ENCODE results near the gene GPAT3.
"Not testable (repeated sequence)": the region's sequence is repeated elsewhere in the genome, so short reads cannot be mapped to it uniquely, and the experiment has no call there.

Gene GPAT3

DNA sequence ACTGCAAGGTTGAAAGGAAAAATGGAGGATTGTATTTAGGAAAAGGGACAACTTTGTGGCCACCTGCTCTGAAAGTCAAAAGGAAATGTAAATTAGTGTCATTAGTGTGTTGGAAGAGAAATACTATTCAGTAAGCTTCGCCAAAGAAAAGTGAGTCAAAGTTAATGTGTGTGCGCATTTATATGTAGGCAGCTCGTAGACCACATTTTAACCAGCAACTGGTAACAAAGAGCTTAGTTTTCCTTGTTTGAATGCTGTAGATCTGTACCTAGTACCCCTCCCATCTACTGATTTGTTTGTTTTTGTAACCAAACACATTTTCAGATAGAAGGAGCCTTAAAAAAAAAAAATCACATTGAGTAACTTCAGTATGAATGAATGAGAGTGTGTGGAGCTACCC lies 69.3 kb downstream of the GPAT3 start:
- no peak for DNase-seq

DNA sequence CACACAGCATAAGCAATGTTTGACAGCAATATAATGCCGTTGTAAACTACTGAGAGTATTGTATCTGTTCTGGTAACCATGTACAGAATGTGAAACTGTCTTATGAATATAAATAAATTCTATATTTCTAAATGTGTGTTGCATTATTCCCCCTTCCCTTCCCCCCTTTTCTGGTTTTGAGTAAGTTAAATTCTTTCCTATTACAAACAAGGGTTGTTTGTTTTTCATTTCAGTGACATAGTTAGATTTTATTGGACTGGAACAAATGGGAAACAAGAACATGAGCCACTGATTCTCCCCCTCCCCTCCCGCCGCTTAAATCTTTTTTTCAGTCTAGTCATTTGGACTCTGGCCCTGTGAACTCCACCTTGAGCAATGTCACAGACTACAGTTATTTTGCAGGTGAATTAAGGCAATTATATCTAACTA lies 69.8 kb downstream of the GPAT3 start:
- DNase-seq: no peak

DNA sequence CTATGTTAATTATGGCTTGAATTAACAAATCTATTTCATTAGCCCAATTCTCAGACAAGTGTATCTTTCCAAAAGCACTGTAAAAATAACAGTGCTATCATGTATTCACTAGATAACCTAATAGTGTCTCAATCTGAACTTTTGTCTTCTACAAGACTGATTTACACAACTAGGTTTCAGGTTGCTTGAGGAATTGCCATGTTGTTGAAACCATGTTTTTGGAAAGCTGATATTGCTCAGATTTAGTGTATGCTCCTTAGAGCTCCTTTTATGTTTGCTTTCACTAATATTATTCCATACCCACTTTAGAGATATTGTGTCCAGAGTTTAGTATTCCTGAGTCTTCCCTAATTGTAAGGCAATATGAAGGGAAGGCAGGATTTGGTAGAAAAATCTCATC lies 70.6 kb downstream of the GPAT3 start:
- DNase-seq: no peak

DNA sequence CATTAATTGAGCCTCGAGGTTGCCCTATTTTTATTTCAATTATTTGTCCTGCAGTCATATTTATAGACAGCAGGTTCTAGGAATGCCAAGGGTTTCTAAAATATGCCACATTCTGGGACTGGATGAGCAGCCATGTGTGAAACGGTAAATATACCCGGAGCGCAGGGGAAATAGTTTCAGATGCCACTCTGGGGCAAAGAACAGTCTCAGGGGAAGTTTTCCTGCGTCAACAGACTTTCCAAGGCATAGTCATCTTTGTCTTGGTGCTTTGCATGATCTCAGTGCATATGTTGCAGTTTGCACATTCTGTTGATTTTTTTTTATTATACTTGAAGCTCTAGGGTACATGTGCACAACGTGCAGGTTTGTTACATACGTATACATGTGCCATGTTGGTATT lies 71.0 kb downstream of the GPAT3 start:
- no peak for DNase-seq

DNA sequence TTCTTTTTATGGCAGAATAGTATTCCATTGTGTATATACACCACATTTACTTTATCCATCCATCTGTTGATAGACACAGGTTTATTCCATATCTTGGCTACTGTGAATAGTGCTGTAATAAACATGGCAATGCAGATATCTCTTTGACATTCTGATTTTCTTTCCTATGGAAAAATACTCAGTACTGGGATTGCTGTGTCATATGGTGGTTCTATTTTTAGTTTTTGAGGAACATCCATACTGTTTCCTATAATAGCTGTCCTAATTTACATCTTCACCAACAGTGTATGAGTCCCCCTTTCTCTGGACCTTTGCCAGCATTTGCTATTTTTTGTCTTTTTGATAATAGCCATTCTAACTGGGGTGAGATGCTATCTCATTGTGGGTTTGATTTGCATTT lies 73.5 kb downstream of the GPAT3 start:
- no peak for DNase-seq

DNA sequence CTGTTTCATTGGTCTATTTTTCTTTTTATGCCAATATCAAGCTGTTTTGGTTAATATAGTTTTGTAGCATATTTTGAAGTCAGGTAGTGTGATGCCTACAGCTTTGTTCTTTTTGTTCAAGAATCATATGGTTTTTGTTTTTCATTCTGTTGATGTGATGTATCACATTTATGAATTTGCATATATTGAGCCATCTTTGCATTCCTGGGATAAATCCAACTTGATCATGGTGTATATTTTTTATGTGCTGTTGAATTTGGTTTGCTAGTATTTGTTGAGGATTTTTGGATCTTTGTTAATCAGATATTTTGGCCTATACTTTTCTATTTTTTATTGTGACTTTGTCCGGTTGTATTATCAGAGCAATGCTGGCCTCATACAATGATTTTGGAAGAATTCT lies 74.8 kb downstream of the GPAT3 start:
- no peak for DNase-seq

DNA sequence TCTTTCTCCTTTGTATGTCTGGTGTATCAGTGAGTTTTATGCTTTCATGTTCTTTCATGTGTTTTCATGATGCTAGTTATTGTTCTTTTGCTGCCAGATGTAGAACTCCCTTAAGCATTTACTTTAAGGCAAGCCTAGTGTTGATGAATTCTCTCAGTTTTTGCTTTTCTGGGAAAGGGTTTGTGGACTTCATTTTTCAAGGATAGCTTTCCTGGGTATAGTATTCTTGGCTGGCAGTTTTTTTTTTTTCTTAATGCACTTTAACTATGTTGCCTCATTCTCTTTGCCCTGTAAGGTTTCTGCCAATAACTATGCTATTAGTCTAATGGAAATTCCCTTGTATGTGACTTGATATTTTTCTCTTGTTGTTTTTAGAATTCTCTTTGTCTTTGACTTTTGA lies 77.1 kb downstream of the GPAT3 start:
- DNase-seq: no peak

DNA sequence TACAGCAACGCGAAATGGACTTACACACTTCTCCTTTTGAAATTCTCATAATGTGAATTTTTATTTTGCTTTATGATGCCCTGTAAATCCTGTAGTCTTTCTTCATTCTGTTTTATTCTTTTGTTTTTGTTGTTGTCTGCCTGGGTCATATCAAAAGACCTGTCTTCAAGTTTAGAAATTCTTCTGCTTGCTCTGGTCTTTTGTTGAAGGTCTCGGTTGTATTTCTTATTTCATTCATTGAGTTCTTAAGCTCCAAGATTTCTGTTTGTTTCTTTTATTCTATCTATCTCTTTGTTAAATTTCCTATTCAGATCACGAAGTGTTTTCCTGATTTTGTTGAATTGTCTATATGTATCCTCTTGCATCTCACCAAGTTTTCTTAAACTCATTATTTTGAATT lies 78.1 kb downstream of the GPAT3 start:
- no peak for DNase-seq

DNA sequence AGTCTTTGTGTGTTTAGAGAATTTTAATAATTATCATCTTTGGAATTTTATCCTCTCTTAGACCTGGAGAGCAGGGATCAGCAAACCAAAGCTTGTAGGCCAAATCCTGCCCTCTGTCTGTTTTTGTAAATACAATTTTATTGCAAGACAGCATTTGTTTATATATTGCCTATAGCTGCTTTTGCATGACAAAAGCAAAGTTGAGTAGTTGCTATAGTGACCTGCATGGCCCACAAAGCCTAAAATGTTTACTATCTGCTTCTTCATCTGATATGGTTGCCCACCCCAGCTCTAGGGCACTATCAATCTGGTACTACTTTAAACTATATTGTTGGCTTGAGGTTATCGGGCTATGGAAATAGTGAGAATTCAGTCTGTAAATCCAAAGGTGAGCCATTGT lies 80.3 kb downstream of the GPAT3 start:
- DNase-seq: no peak

DNA sequence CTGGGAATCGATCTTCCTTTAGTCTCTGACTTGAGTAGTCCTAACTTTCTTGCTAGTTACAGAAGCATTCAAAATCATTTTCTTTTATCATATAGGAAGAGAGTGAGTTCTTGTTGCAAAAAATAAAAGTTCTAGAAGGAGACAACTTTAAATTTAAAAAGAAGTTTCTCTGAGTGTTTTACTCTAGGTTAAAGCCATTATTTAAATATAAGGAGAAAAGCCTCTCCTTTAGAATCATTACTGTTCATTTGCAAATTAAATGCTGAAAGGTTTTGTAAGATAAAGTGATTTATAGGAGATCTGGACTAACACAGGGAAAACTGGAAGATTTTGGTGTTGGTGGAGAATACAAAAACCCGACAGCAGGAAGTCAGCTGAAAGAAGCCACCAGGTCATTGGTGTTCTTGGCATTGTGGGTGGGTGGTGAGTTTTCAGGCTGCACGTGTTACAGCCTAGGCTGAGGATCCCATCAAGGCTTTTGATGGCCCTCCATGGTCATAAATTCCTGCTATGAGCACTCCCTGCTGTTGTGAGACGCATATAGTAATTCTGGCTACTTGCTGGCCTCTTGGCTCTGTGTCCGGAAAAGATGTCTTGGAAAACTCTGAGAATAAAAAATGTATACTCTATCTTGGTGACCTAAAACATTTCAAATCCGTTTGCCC lies 81.6 kb downstream of the GPAT3 start:
- no peak for DNase-seq

DNA sequence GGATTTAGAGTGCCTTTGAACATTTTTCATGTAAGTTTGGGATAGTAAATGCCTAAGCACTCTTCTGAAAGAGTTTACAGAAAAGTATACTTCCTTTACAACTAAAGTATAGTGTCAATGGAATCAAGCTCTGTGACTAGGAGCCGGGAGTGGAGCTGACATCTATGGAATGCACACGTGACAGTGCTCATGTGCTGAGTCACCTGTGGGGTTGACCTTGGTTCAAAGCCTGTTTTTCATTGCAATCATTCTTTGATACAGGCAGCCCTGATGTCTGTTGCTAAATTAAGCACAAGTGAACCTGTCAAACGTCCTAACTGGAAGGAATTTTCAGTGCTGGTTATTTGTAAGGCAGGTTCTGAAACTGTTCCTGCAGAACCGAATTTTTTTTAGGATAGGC lies 82.5 kb downstream of the GPAT3 start:
- no peak for DNase-seq

DNA sequence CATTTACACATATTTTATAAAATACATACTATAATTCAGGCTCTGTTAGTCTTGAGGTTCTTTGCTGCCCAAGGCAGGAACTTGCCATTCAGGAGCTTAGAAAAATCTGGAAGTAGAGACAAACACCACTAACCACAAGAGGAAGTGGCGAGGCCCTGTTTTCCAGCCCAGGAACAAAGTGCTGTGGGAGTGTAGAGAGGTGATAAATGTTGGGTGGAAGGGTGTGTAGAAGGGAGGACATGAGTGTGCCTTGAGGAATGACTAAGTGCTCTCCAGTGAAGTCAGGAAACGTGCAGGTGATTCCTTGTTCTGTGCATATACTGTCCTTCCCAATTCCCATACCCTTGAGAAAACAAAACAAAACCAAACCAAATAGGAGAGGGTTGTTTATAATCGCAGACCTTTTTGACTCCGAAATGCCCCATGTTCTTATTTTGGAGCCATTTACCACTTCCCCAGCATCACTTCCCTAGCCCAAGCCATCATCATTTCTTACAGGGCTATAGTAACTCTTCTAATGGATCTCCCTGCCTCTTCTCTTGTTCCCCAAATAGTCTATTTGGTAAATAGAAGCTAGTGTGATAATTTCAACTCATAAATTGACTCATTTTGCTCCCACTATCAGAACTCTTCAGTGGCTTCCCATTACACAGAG lies 83.2 kb downstream of the GPAT3 start:
- DNase-seq: no peak

DNA sequence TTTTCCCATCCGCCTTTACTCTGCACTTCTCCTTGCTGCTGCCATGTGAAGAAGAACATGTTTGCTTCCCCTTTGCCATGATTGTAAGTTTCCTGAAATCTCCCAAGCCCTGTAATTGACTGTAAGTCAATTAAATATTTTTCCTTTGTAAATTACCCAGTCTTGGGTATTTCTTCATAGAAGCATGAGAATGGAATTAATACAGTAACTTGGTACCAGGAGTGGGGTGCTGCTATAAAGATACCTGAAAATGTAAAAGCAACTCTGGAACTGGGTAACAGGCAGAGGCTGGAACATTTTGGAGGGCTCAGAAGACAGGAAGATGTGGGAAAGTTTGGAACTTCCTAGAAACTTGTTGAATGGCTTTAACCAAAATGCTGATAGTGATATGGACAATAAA lies 86.2 kb downstream of the GPAT3 start:
- not testable (repeated sequence) for DNase-seq

DNA sequence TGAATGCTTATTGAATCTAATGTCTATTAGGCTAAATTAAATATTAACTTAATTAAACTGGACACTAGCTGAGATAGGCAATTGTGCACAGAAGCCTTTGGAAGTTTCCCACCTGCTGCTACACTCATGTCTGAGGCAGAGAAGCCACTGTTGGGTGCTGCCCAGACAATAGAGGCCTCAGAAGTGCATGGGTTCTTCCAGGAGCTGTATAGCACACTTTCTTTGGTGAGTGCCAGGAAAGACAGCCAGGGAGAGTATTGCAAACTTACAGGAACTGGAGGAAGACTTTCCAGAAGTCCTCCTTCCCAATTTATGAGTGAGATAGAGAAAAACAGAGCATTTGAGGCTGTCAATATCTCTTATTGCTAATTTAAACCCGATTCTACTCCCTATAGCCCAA lies 89.9 kb downstream of the GPAT3 start:
- DNase-seq: no peak

DNA sequence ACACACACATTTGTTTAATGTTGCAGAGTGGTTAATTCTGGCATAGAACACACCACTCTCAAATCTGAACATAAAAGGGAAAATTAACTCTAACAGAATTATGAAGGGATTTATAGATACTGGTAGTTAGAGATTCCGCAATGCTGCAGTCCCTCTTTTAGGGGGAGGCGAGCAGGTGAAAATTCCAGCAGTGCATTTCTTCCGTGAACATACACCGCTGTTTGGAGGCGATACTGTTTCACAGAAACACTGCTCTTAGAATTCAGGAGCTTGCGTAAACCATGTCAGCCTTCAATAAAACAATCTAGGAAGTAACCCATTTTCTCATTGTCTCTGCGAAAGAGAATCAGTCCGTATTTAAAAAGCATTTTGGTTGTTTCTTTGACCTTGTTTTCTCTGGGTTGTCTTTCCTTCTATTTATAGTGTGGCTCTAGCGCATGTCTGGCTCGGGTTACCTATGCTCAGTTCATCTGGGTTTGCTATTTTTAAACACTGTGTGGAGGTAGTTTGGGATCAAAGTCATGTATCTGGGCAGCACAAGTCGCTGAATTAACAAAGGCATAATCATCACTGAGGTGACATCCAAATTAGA lies 90.4 kb downstream of the GPAT3 start:
- no peak for DNase-seq

DNA sequence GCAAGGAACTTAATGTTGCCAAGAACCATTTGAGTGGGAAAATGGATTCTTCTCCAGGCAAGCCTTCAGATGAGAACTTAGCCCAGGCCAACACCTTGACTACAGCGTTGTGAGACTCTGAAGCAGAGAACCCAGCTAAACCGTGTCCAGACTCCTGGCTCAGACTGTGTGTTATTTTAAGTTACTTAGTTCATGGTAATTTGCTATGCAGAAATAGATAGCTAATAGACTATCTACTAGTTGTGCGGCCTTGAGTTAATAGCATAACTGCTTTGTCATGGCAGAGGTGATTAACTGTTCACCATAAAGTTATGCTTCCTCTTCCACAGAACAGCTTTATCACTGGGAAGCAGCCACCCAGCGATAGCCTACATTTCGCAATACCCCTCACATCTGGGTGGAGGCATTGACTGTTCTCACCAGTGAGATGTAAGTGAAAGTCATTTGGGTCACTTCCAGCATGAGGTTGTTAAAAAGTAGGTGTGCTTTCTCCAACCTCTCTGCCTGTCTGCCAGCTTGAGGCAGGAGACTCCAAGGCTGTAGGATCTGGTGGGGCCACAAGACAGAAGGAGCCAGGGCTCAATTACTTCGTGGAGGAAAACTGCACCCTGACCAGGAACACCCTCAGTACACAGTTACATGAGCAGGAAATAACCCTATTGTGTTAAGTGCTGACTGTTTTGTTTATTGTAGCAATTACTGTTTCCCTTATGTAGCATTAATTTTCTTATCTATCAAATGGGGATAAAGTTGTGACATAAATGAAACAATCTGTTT lies 94.2 kb downstream of the GPAT3 start:
- peak; percentile 12 for DNase-seq

DNA sequence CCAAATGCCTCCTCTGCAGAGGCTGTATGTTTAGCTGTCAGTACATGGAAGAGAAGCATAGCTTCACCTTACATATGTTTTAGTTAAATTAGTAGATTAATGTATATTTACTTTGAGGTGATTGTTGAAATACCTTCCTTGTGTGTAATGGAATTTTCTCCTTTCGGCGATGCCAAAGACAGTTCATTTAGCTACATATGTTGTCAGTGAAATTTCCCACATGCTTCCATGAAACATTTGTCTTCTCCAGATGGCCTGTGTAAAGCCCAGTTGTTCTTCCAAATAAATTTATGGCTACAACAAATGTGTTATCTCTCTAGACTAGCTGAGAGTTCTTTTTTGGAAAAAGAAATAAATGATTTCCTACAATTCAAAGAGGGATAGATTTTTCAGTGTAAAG lies 95.2 kb downstream of the GPAT3 start:
- no peak for DNase-seq

DNA sequence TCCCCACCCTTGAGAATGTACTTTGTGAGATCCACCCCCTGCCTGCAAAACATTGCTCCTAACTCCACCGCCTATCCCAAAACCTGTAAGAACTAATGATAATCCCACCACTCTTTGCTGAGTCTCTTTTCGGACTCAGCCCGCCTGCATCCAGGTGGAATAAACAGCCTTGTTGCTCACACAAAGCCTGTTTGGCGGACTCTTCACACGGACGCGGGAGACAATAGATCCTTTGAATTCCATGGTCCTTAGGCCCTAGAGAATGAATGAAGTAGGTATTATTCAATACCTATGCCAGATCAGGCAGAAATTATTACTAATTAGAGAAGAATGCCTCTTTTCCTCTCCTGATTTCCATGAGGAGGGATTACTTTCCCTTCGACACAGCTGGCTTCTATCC lies 101.0 kb downstream of the GPAT3 start:
- no peak for DNase-seq

DNA sequence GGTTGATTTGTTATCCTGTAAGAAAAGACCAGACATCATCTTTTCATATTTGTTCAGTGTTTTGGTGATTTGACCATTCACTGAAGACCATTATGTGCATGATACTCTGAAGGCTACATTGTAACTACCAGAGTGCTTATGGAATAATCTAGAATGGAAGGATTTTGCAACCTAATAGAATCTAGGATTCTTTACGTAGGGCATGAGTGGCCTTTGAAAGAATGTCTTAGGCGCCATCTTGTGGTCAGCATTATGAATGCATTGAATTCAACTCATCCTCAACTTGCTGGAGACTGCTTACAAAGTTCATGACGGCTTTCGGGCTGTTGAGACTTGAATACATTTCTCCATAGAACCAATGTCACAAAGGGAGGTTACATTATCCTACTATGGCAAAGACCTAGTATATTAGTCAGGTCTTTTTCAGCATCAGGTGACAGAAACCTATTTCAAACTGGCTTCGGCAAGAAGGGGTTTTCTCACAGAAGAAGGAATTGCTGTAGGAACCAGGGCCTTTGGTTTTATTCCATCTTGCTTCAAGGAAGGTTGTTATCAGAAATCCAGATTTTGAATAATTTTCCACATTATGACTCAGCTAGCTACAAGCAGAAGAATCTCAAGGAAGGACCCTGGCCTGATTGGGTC lies 104.1 kb downstream of the GPAT3 start:
- DNase-seq: peak; percentile 75

DNA sequence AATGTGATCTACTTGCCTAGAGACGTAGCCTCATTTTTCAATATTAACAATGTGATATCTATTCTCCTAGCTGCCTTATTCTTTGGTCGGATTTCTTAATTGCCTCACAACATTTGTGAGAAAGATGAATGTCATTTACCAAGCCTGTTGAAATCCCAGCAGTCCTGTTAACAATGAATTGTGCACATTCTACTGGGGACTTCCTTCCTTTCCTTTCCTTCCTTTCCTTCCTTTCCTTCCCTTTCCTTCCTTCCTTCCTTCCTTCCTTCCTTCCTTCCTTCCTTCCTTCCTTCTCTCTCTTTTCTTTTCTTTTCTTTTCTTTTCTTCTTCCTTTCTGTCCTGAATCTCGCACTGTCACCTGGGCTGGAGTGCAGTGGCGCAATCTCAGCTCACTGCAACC lies 107.1 kb downstream of the GPAT3 start:
- no peak for DNase-seq

DNA sequence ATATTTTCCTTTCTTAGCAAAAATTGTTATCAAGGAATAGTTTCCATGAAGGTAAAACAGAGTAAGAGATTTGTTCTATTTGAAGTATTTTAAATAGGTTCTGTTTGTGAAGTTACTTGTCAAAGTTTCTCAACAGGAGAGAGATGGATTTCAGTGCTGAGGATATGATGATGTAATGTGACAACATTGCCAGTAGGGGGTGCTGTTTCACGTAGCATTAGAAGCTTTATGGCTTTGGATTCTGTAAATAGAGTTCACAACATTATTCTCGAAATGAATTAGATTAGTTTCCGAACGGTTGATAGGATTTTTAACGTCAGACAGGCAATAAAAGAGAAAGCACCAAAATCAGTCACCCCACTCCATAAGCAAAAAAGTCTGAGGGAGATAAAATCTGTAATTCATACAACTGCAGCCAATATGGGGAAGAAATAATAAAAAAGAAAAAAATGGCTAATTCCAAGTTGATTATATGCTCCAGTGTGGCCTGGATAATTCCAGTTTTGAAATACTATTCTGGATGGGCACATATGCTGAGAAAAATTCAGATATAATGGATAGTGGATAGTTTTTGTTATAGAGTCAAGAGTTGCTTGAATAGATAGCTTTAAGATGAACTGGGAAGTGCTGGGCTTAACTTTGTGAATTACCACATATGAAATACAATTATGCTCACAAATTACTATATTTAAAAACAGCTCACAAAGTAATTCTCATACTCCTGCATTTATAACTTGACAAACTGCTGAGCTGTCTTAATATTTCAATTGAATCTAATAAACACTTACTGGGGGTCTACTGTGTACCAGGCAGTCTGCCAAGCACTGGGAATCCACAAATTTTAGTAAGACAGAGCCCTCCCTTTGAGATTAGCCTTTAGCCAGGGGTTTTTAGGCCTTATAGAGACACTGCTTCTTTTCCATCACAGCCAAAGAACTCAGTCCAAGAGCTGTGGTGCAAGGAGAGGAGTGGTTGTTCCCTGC lies 109.1 kb downstream of the GPAT3 start:
- peak; percentile 72 for DNase-seq

All from activated CD4-positive, alpha-beta T cell treated with anti-CD3 and anti-CD28 coated beads, Interleukin-2, Interleukin-6, amounts not matched to agents 100 ng/mL and 50 ng/mL, durations not matched to agents 16 hours and 8 hours (primary cell).